ENCODE results near the gene FARS2. TPM values are rescaled to one million over a fixed set of nuclear protein-coding genes. Genes with fewer than 3 reads are reported as not detected.

FARS2 gene
- total and polyA plus RNA-seq, 9 of the 15 experiments (the other 6 are each of a cell fraction or from before 2014, with no cell fraction given) = 16.5 to 62.2 (median 27.0) TPM

DNA sequence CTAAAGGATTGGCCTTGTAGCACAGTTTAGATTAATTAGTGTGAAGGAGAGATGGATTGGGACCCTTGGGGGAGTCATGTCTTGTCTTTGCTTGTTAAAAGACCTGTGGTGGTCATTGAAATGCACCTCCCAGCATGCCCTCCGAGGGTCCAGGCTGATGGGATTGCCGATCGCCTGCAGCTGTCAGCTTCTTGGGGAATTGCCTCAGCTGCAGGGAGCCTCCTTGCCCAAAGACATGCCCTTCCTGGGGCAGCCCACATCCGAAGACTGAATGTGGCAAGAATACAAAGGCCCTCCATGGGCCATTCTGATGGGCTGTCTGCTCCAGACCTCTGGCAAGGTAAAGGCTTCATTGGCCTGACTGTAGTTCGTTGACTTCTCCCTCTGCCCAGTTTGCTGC, 150.7 kb downstream of the FARS2 start:
- Histone ChIP-seq H3K9me3 (replicated peaks; ENCODE audit: control insufficient read depth, insufficient read depth, low read depth, low read length) (no peaks in the 10 kb centered on the region), H3K9me1 (ENCODE audit: control insufficient read depth, insufficient read depth, low read length) (no peaks in the 10 kb centered on the region), H3K4me3 (no peak overlapping the region), H3K4me1 (replicated peaks in 1 of 2; ENCODE audit: control insufficient read depth in 2 of 2, insufficient read depth in 2 of 2, low read length in 2 of 2) (no peaks in the 10 kb centered on the region), H3K27ac (ENCODE audit: extremely low read depth, low read depth, low read length) (no peak overlapping the region), H2AFZ (ENCODE audit: low read depth, low read length) (no peak overlapping the region), H4K20me1 (replicated peaks; ENCODE audit: control insufficient read depth, insufficient read depth, low read length) (no peaks in the 10 kb centered on the region), H3K27me3 (ENCODE audit: control insufficient read depth in 2 of 2, insufficient read depth in 2 of 2, low read length in 2 of 2) (no peaks in the 10 kb centered on the region), H3K9ac (ENCODE audit: insufficient read depth in 1 of 2, low read depth in 2 of 2, low read length in 2 of 2) (no peak overlapping the region), H3K36me3 (ENCODE audit: control insufficient read depth, insufficient read depth, low read length) (no peaks in the 10 kb centered on the region), H3K79me2 (ENCODE audit: control insufficient read depth, insufficient read depth, low read length) (no peaks in the 10 kb centered on the region), H3K4me2 (ENCODE audit: insufficient read depth, low read length) (no peak overlapping the region)
- DNase-seq (ENCODE audit: extremely low read depth in 1 of 4, low spot score in 3 of 4) (no peak), FAIRE-seq (no peak), ATAC-seq (no peak)
- TF ChIP-seq POLR2G (IDR thresholded peaks at IDR 0.05; ENCODE audit: low read depth, low read length) (no peak), RFX1 (IDR thresholded peaks at IDR 0.05) (no peak)
- TF ChIP-seq, protein P1, sequence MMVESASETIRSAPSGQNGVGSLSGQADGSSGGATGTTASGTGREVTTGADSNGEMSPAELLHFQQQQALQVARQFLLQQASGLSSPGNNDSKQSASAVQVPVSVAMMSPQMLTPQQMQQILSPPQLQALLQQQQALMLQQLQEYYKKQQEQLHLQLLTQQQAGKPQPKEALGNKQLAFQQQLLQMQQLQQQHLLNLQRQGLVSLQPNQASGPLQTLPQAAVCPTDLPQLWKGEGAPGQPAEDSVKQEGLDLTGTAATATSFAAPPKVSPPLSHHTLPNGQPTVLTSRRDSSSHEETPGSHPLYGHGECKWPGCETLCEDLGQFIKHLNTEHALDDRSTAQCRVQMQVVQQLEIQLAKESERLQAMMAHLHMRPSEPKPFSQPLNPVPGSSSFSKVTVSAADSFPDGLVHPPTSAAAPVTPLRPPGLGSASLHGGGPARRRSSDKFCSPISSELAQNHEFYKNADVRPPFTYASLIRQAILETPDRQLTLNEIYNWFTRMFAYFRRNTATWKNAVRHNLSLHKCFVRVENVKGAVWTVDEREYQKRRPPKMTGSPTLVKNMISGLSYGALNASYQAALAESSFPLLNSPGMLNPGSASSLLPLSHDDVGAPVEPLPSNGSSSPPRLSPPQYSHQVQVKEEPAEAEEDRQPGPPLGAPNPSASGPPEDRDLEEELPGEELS (CRISPR knock-in tag; IDR thresholded peaks at IDR 0.05; ENCODE audit: borderline replicate concordance) = no peak
- intact Hi-C loops (cut with micrococcal nuclease) = no loop called here
- POLR2A ChIA-PET = no interaction called here
- WGBS (ENCODE audit: insufficient coverage, low coverage, missing lambda C conversion rate) = 57% methylated on average over 5 of the region's 5 CpGs
- in situ Hi-C loops (cut with MboI) = no loop called here
- no TSS peak for BruUV-seq (replicated peaks)
- CTCF ChIA-PET (ENCODE audit: low intra/inter-chr PET ratio) = no interaction called here

GRCh38 chr6:5412663-5413062, 151.3 kb downstream of the FARS2 start:
- H3K4me2 ChIP-seq (ENCODE audit: insufficient read depth, low read length) = no peak overlapping the region
- TF ChIP-seq RCOR1 (IDR thresholded peaks at IDR 0.05; ENCODE audit: borderline replicate concordance in 1 of 2, low read depth in 2 of 2, low read length in 2 of 2) (no peak), BRF1 (IDR thresholded peaks at IDR 0.05; ENCODE audit: borderline replicate concordance, extremely low read depth, insufficient read length) (no peak), BHLHE40 (IDR thresholded peaks at IDR 0.05; ENCODE audit: low read length) (no peak), IRF2 (CRISPR knock-in tag; IDR thresholded peaks at IDR 0.05) (no peak), EGR1 (conservative IDR thresholded peaks at IDR 0.05) (no peak), STAT5A (IDR thresholded peaks at IDR 0.05; ENCODE audit: borderline replicate concordance, low read length) (no peak), TOE1 (IDR thresholded peaks at IDR 0.05; ENCODE audit: borderline replicate concordance) (no peak), TOE1 (CRISPR knock-in tag; IDR thresholded peaks at IDR 0.05; ENCODE audit: borderline replicate concordance, low read depth) (no peak)
- WGBS (ENCODE audit: insufficient coverage, low coverage, missing lambda C conversion rate) = 67% methylated on average over 7 of the region's 7 CpGs
- no peaks in the 10 kb centered on the region for H3K79me2 ChIP-seq (ENCODE audit: control insufficient read depth, insufficient read depth, low read length)
- no peaks in the 10 kb centered on the region for H3K27me3 ChIP-seq (ENCODE audit: control insufficient read depth in 2 of 2, insufficient read depth in 2 of 2, low read length in 2 of 2)
- in situ Hi-C loops (cut with MboI) = no loop called here
- H3K9me1 ChIP-seq (ENCODE audit: control insufficient read depth, insufficient read depth, low read length) = no peaks in the 10 kb centered on the region
- POLR2A ChIA-PET = interaction anchor here (1.1 kb wide), 1 partner anchor 14 kb away, joined by 3 read pairs; no protein-coding TSS in a partner anchor
- no peaks in the 10 kb centered on the region for H3K4me1 ChIP-seq (replicated peaks in 1 of 2; ENCODE audit: control insufficient read depth in 2 of 2, insufficient read depth in 2 of 2, low read length in 2 of 2)
- no peak overlapping the region for H3K4me3 ChIP-seq
- FAIRE-seq = no peak
- H3K27ac ChIP-seq (ENCODE audit: extremely low read depth, low read depth, low read length) = no peak overlapping the region
- no peaks in the 10 kb centered on the region for H4K20me1 ChIP-seq (replicated peaks; ENCODE audit: control insufficient read depth, insufficient read depth, low read length)
- H3K9me3 ChIP-seq (replicated peaks; ENCODE audit: control insufficient read depth, insufficient read depth, low read depth, low read length) = no peaks in the 10 kb centered on the region
- no peak overlapping the region for H2AFZ ChIP-seq (ENCODE audit: low read depth, low read length)
- BruUV-seq (replicated peaks) = no TSS peak
- no peak overlapping the region for H3K9ac ChIP-seq (ENCODE audit: insufficient read depth in 1 of 2, low read depth in 2 of 2, low read length in 2 of 2)
- intact Hi-C loops (cut with micrococcal nuclease) = no loop called here
- CTCF ChIA-PET (ENCODE audit: low intra/inter-chr PET ratio) = no interaction called here
- no peak for ATAC-seq
- H3K36me3 ChIP-seq (ENCODE audit: control insufficient read depth, insufficient read depth, low read length) = no peaks in the 10 kb centered on the region
- no peak for DNase-seq (ENCODE audit: extremely low read depth in 1 of 4, low spot score in 3 of 4)
